ENCODE measurements around the gene ZFYVE26. TPM values are rescaled to one million over a fixed set of nuclear protein-coding genes. Genes with fewer than 3 reads are reported as not detected.

The ZFYVE26 gene
- total RNA-seq, 4 donors from 2014 or later: 14.3 to 45.9 (median 28.2) TPM

DNA sequence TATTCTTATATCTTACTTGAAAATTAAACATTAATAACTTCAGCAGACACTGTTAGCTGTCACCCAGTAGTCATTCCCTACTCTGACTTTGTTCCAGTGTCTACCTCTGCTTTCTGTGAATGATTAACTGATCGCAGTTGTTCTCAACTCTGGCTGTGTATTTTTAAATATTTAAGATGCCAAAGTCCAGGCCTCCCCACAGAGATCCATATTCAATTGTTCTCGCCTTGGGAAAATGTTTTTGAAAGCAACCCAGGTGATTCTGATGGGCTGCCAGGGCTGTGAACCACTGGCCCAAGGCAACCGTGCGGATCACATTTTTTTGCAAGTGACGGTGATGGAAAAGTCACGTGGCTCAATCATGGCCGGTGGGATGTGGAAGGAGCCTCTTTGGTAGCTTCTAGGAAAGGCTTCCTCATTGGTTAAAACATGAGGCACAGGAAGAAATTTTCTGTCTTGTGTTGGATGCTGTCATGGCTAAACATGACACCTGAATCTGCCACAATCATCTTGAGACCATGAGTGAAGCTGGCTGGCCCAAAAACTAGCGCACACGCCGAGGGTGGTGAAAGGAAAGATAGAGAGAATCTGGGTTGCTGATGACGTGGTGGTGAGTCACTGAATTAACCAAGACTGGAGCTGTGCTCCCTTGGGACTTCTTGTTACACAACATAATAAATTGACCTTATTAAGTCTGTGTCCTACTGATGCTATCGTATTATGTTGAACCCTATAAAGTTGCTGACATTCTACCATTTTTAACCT is 77.5 kb downstream of the ZFYVE26 start:
- TF ChIP-seq, protein P1, sequence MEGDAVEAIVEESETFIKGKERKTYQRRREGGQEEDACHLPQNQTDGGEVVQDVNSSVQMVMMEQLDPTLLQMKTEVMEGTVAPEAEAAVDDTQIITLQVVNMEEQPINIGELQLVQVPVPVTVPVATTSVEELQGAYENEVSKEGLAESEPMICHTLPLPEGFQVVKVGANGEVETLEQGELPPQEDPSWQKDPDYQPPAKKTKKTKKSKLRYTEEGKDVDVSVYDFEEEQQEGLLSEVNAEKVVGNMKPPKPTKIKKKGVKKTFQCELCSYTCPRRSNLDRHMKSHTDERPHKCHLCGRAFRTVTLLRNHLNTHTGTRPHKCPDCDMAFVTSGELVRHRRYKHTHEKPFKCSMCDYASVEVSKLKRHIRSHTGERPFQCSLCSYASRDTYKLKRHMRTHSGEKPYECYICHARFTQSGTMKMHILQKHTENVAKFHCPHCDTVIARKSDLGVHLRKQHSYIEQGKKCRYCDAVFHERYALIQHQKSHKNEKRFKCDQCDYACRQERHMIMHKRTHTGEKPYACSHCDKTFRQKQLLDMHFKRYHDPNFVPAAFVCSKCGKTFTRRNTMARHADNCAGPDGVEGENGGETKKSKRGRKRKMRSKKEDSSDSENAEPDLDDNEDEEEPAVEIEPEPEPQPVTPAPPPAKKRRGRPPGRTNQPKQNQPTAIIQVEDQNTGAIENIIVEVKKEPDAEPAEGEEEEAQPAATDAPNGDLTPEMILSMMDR (IDR thresholded peaks at IDR 0.05): no peak
- no peak for TF ChIP-seq POLR2A (IDR thresholded peaks at IDR 0.05)
- intact Hi-C loops (cut with DNase I; ENCODE audit: low total_unique reads): no loop called here
- H3K4me1 ChIP-seq: no peaks in the 10 kb centered on the region
- H3K27me3 ChIP-seq: no peaks in the 10 kb centered on the region
- peak overlapping the region in 1 of 2 donors; percentile 7 for H3K27ac ChIP-seq
- DNase-seq: peak; percentile 67 to 81
- H3K9me3 ChIP-seq: no peaks in the 10 kb centered on the region
- no peaks in the 10 kb centered on the region for H3K36me3 ChIP-seq
- H3K4me3 ChIP-seq: no peak overlapping the region

DNA sequence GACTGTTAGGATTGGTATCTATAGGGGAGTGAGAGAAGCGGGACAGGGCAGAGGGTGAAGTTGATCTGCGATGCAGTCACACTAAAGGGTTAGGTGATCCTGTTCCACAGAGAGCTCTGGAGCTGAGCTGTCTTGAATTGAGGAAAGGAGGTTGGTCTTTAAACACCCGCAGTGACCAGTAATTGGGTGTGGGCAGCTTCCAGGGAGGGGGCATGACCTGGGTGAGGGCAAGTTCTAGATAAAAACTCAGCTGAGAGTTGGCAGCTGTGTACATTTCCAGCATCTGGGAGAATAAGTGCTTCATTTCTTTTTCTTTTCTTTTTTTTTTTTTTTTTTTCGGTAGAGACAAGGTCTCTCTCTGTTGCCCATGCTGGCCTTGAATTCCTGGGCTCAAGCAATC is 79.6 kb downstream of the ZFYVE26 start:
- H3K27me3 ChIP-seq: no peaks in the 10 kb centered on the region
- TF ChIP-seq, protein P1 (IDR thresholded peaks at IDR 0.05): no peak
- no peak for TF ChIP-seq POLR2A (IDR thresholded peaks at IDR 0.05)
- H3K9me3 ChIP-seq: no peaks in the 10 kb centered on the region
- no peaks in the 10 kb centered on the region for H3K4me1 ChIP-seq
- H3K36me3 ChIP-seq: no peaks in the 10 kb centered on the region
- no peak overlapping the region for H3K4me3 ChIP-seq
- DNase-seq: no peak
- H3K27ac ChIP-seq: no peak overlapping the region
- intact Hi-C loops (cut with DNase I; ENCODE audit: low total_unique reads): no loop called here

DNA sequence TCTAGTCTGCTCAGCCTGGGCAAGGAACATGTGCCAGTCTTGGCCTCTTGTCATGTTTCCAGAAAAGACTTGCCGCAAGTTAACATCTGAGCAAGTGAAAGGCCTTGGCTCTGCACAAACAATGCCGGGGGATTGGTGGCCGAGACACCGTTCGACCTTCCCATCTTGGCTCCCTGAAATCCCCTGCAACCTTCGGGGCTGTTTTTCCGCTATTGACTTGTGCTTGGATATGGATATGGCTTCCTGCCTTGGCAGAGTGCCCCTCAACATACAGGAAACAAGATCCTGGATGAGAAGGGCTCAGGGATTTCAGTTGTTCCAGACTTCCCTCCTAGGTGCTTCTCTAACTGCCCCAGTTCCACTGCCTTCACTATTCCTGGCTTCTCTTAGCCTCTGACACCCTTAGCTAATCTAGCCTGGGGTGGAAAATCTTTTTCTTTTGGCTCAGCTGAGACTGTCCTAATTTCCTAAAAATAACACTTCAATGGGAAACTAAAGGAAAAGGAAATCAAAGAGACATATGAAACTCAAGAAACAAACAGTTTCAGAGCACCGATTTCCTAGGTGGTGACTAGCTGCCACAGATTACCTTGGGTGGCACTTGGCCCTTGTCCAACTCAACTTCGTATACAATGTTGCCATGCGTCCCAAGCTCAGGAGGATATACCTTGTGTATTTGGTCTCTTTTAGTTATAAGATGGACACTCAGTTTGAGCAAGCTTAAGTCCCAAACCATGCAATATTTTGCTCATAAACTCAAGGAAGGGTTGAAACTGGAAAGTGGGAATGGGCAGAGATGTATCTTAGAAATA is 80.8 kb downstream of the ZFYVE26 start:
- Histone ChIP-seq H3K27me3 (no peaks in the 10 kb centered on the region), H3K4me1 (no peaks in the 10 kb centered on the region), H3K27ac (no peak overlapping the region), H3K4me3 (no peak overlapping the region), H3K36me3 (no peaks in the 10 kb centered on the region), H3K9me3 (no peaks in the 10 kb centered on the region)
- DNase-seq: no peak
- intact Hi-C loops (cut with DNase I; ENCODE audit: low total_unique reads): no loop called here
- no peak for TF ChIP-seq POLR2A (IDR thresholded peaks at IDR 0.05)
- TF ChIP-seq, protein P1 (IDR thresholded peaks at IDR 0.05): no peak

DNA sequence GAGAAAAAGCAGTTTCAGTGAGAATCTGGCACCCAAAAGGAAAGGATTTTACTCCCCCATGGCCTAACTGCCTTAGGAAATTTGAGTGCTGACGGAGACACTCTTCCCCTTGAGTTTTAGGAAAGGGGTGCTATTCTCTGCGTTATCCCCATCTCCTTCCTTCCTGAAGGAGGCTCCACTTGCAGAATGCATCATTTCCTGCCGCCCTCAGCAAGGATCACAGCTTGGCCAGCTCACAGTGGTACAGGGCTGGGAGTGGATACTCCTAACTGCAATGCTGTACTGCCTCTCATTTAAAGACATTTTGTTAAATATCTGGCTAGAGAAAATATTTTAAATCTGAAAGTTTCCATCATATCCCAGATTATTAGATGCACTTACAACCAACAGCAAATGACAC is 81.7 kb downstream of the ZFYVE26 start:
- Histone ChIP-seq H3K4me3 (no peak overlapping the region), H3K27me3 (no peaks in the 10 kb centered on the region), H3K27ac (no peak overlapping the region), H3K4me1 (no peaks in the 10 kb centered on the region), H3K36me3 (no peaks in the 10 kb centered on the region), H3K9me3 (no peaks in the 10 kb centered on the region)
- no peak for DNase-seq
- TF ChIP-seq, protein P1 (IDR thresholded peaks at IDR 0.05): no peak
- TF ChIP-seq POLR2A (IDR thresholded peaks at IDR 0.05): no peak
- intact Hi-C loops (cut with DNase I; ENCODE audit: low total_unique reads): no loop called here

DNA sequence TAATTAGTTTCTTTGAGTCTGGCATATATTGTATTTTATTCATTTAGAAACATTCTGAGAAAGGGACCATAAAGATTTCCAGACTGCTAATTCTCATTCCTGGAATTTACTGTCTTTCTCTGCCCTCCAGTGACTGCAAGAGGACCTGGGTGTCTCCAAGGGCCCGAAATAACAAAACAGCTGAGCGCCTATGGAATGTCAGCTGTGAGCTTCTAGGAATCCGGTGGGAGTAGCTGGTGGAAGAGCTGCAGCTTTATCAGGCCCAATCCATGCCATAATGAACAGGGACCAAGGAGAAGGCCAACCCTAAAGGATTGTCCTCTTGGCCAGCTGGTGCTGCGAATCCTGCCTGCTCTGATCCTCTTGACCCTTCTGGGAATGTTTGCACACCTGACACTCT is 82.8 kb downstream of the ZFYVE26 start:
- no peaks in the 10 kb centered on the region for H3K36me3 ChIP-seq
- DNase-seq: no peak
- H3K27ac ChIP-seq: no peak overlapping the region
- no peaks in the 10 kb centered on the region for H3K4me1 ChIP-seq
- H3K9me3 ChIP-seq: no peaks in the 10 kb centered on the region
- intact Hi-C loops (cut with DNase I; ENCODE audit: low total_unique reads): no loop called here
- H3K27me3 ChIP-seq: no peaks in the 10 kb centered on the region
- TF ChIP-seq POLR2A (IDR thresholded peaks at IDR 0.05): no peak
- TF ChIP-seq, protein P1 (IDR thresholded peaks at IDR 0.05): no peak
- H3K4me3 ChIP-seq: no peak overlapping the region

Data from uterus (tissue), 4 donors.